ENCODE measurements around the gene SAMD1. TPM values are rescaled to one million over a fixed set of nuclear protein-coding genes. Genes with fewer than 3 reads are reported as not detected.
"Not testable (repeated sequence)": the region's sequence is repeated elsewhere in the genome, so short reads cannot be mapped to it uniquely, and the experiment has no call there.

Gene SAMD1
- total RNA-seq, 2 experiments from 2014 or later: 29.4 to 30.1 TPM

GRCh38 chr19:14052470-14052869 lies 38.1 kb downstream of the SAMD1 start:
- peaks cover 58% of the 10 kb centered on the region for H3K36me3 Mint-ChIP-seq (ENCODE audit: low read depth)
- POLR2A ChIA-PET: interaction anchor here (0.8 to 1.2 kb wide), 4 partner anchors 20 to 171 kb away, joined by 3 to 4 read pairs (median 4); partner anchors contain the start of genes ASF1B and IL27RA

GRCh38 chr19:14051980-14052379 lies 38.6 kb downstream of the SAMD1 start:
- CTCF ChIA-PET: interaction anchor here (1.4 kb wide), 1 partner anchor 28 kb away, joined by 3 read pairs; no protein-coding TSS in a partner anchor
- Histone ChIP-seq H3K9me3 (ENCODE audit: control insufficient read depth in 1 of 2, insufficient read depth in 1 of 2, low read length in 2 of 2) (peaks cover 0 to 14% of the 10 kb centered on the region in 2 experiments), H3K4me3 (ENCODE audit: low read length) (no peak overlapping the region), H3K4me1 (ENCODE audit: insufficient read depth, low read length) (peaks cover 8% of the 10 kb centered on the region), H3K27ac (ENCODE audit: low read depth in 1 of 2, low read length in 2 of 2) (no peak overlapping the region), H3K27me3 (ENCODE audit: control insufficient read depth in 1 of 2, insufficient read depth in 2 of 2, low read length in 2 of 2) (no peaks in the 10 kb centered on the region), H3K36me3 (ENCODE audit: insufficient read depth, low read length) (peaks cover 49% of the 10 kb centered on the region)
- intact Hi-C loops (cut with DNase I, micrococcal nuclease): no loop called here
- Mint-ChIP-seq H3K4me1 (ENCODE audit: low read depth) (peaks cover 16% of the 10 kb centered on the region), H3K9me3 (no peaks in the 10 kb centered on the region), H3K27ac (peak overlapping the region; percentile 27), H3K27me3 (no peaks in the 10 kb centered on the region), H3K4me3 (no peak overlapping the region), H3K36me3 (ENCODE audit: low read depth) (peaks cover 63% of the 10 kb centered on the region)
- DNase-seq: no peak
- TF ChIP-seq, protein P1, sequence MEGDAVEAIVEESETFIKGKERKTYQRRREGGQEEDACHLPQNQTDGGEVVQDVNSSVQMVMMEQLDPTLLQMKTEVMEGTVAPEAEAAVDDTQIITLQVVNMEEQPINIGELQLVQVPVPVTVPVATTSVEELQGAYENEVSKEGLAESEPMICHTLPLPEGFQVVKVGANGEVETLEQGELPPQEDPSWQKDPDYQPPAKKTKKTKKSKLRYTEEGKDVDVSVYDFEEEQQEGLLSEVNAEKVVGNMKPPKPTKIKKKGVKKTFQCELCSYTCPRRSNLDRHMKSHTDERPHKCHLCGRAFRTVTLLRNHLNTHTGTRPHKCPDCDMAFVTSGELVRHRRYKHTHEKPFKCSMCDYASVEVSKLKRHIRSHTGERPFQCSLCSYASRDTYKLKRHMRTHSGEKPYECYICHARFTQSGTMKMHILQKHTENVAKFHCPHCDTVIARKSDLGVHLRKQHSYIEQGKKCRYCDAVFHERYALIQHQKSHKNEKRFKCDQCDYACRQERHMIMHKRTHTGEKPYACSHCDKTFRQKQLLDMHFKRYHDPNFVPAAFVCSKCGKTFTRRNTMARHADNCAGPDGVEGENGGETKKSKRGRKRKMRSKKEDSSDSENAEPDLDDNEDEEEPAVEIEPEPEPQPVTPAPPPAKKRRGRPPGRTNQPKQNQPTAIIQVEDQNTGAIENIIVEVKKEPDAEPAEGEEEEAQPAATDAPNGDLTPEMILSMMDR (IDR thresholded peaks at IDR 0.05): no peak
- no peak for ATAC-seq (ENCODE audit: poor library complexity)
- POLR2A ChIA-PET: interaction anchor here (1.2 kb wide), 1 partner anchor 85 kb away, joined by 4 read pairs; the partner anchor contains the start of gene ASF1B

More at GRCh38 chr19:14052470-14052869, 38.1 kb downstream of the SAMD1 start:
- Histone ChIP-seq H3K36me3 (ENCODE audit: insufficient read depth, low read length) (peaks cover 47% of the 10 kb centered on the region), H3K4me3 (ENCODE audit: low read length) (no peak overlapping the region), H3K27ac (ENCODE audit: low read depth in 1 of 2, low read length in 2 of 2) (no peak overlapping the region), H3K9me3 (ENCODE audit: control insufficient read depth in 1 of 2, insufficient read depth in 1 of 2, low read length in 2 of 2) (peaks cover 0 to 14% of the 10 kb centered on the region in 2 experiments), H3K4me1 (ENCODE audit: insufficient read depth, low read length) (peaks cover 12% of the 10 kb centered on the region), H3K27me3 (ENCODE audit: control insufficient read depth in 1 of 2, insufficient read depth in 2 of 2, low read length in 2 of 2) (no peaks in the 10 kb centered on the region)
- intact Hi-C loops (cut with DNase I, micrococcal nuclease): no loop called here
- DNase-seq (no peak), ATAC-seq (ENCODE audit: poor library complexity) (no peak)
- H3K4me1 Mint-ChIP-seq (ENCODE audit: low read depth): peaks cover 16% of the 10 kb centered on the region
- TF ChIP-seq, protein P1 (IDR thresholded peaks at IDR 0.05): no peak
- CTCF ChIA-PET: interaction anchor here (0.8 to 1.4 kb wide), 2 partner anchors 19 to 27 kb away, joined by 3 to 4 read pairs; no protein-coding TSS in a partner anchor
- peak overlapping the region; percentile 27 for H3K27ac Mint-ChIP-seq
- H3K27me3 Mint-ChIP-seq: no peaks in the 10 kb centered on the region
- H3K9me3 Mint-ChIP-seq: no peaks in the 10 kb centered on the region
- H3K4me3 Mint-ChIP-seq: no peak overlapping the region

DNA sequence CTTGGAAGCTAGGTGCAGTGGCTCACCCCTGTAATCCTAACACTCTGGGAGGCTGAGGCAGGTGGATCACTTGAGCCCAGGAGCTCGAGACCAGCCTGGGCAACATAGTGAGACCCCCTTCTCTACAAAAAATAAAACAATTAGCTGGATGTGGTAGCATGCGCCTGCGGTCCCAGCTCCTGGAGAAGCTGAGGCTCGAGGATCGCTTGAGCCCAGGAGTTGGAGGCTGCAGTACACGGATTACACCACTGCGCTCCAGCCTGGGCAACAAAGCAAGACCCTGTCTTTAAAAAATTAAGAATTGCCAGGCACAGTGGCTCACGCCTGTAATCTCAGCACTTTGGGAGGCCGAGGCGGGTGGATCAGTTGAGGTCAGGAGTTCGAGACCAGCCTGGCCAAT lies 39.6 kb downstream of the SAMD1 start:
- intact Hi-C loops (cut with DNase I, micrococcal nuclease): not testable (repeated sequence)
- H3K36me3 ChIP-seq (ENCODE audit: insufficient read depth, low read length): peaks cover 58% of the 10 kb centered on the region

More for the DNA sequence above, 39.6 kb downstream of the SAMD1 start:
- H3K27ac ChIP-seq (ENCODE audit: low read depth in 1 of 2, low read length in 2 of 2); POLR2A ChIA-PET; DNase-seq; H3K4me3 Mint-ChIP-seq; H3K27me3 ChIP-seq (ENCODE audit: control insufficient read depth in 1 of 2, insufficient read depth in 2 of 2, low read length in 2 of 2); H3K27ac Mint-ChIP-seq; H3K4me1 ChIP-seq (ENCODE audit: insufficient read depth, low read length); ATAC-seq (ENCODE audit: poor library complexity); H3K4me3 ChIP-seq (ENCODE audit: low read length); H3K27me3 Mint-ChIP-seq; H3K9me3 Mint-ChIP-seq: not testable (repeated sequence)
- H3K4me1 Mint-ChIP-seq (ENCODE audit: low read depth): peaks cover 16% of the 10 kb centered on the region
- peaks cover 0 to 14% of the 10 kb centered on the region in 2 experiments for H3K9me3 ChIP-seq (ENCODE audit: control insufficient read depth in 1 of 2, insufficient read depth in 1 of 2, low read length in 2 of 2)
- CTCF ChIA-PET: interaction anchor here (3.3 kb wide), 1 partner anchor 8 kb away, joined by 17 read pairs; no protein-coding TSS in a partner anchor
- H3K36me3 Mint-ChIP-seq (ENCODE audit: low read depth): peaks cover 73% of the 10 kb centered on the region
